Mononuclear cell (primary cell): ENCODE results near the gene ADAMTS4. TPM values are rescaled to one million over a fixed set of nuclear protein-coding genes. Genes with fewer than 3 reads are reported as not detected.

Experiments
- H3K27me3 ChIP-seq: 2 replicates; pipeline ENCODE4 v1.6.0; 2011; ENCODE audit warnings: low read length, control low read depth; ENCODE audit not compliant: insufficient read depth
- H3K4me1 ChIP-seq: 2 replicates; pipeline ENCODE4 v1.5.1; 2011; ENCODE audit warnings: mild to moderate bottlenecking, low read length, control low read depth; ENCODE audit not compliant: insufficient read depth
- H3K4me3 ChIP-seq: 2 replicates; pipeline ENCODE4 v1.5.1; 2011; ENCODE audit warnings: mild to moderate bottlenecking, low read length, moderate library complexity
- H3K9me3 ChIP-seq: 2 replicates; pipeline ENCODE4 v1.5.1; 2011; ENCODE audit warnings: low read depth, mild to moderate bottlenecking, control low read depth, low read length
- total RNA-seq: library from RNA; depleted of rRNA; stranded (reverse); fragments of >200 nt; gene quantifications from one replicate; pipeline ENCODE4 v1.2.3, GENCODE V29; 2012

The ADAMTS4 gene
- total RNA-seq, 1 donor = 0.21 TPM

- peaks cover 52% of the 10 kb centered on the region for H3K4me1 ChIP-seq
- no peaks in the 10 kb centered on the region for H3K27me3 ChIP-seq
- H3K9me3 ChIP-seq = no peaks in the 10 kb centered on the region
- no peak overlapping the region for H3K4me3 ChIP-seq
Measured at GRCh38 chr1:161193561-161194235, 5.2 kb downstream of the ADAMTS4 start.

- H3K4me1 ChIP-seq = peaks cover 61% of the 10 kb centered on the region
- H3K27me3 ChIP-seq = no peaks in the 10 kb centered on the region
- no peaks in the 10 kb centered on the region for H3K9me3 ChIP-seq
- no peak overlapping the region for H3K4me3 ChIP-seq
Measured at GRCh38 chr1:161192476-161193465, 6.1 kb downstream of the ADAMTS4 start.

- Histone ChIP-seq H3K4me1 (peaks cover 69% of the 10 kb centered on the region), H3K4me3 (no peak overlapping the region), H3K9me3 (no peaks in the 10 kb centered on the region), H3K27me3 (no peaks in the 10 kb centered on the region)
Measured at GRCh38 chr1:161191971-161192370, 6.9 kb downstream of the ADAMTS4 start.

GRCh38 chr1:161190962-161191521 is 7.8 kb downstream of the ADAMTS4 start:
- no peaks in the 10 kb centered on the region for H3K27me3 ChIP-seq

GRCh38 chr1:161189036-161189435 is 9.8 kb downstream of the ADAMTS4 start:
- H3K4me3 ChIP-seq = no peak overlapping the region
- H3K9me3 ChIP-seq = no peaks in the 10 kb centered on the region
- H3K4me1 ChIP-seq = peaks cover 77% of the 10 kb centered on the region
- H3K27me3 ChIP-seq = no peaks in the 10 kb centered on the region

More at GRCh38 chr1:161190962-161191521, 7.8 kb downstream of the ADAMTS4 start:
- H3K4me1 ChIP-seq = peaks cover 77% of the 10 kb centered on the region
- no peaks in the 10 kb centered on the region for H3K9me3 ChIP-seq
- no peak overlapping the region for H3K4me3 ChIP-seq

GRCh38 chr1:161188381-161188780 is 10.5 kb downstream of the ADAMTS4 start:
- Histone ChIP-seq H3K27me3 (no peaks in the 10 kb centered on the region), H3K9me3 (no peaks in the 10 kb centered on the region), H3K4me1 (peaks cover 77% of the 10 kb centered on the region), H3K4me3 (no peak overlapping the region)

- Histone ChIP-seq H3K4me3 (no peak overlapping the region), H3K27me3 (no peaks in the 10 kb centered on the region), H3K4me1 (peaks cover 77% of the 10 kb centered on the region), H3K9me3 (no peaks in the 10 kb centered on the region)
Measured at GRCh38 chr1:161187311-161187710, 11.5 kb downstream of the ADAMTS4 start.

GRCh38 chr1:161185732-161186311 is 13.0 kb downstream of the ADAMTS4 start:
- Histone ChIP-seq H3K27me3 (no peaks in the 10 kb centered on the region), H3K4me1 (peaks cover 87% of the 10 kb centered on the region), H3K9me3 (no peaks in the 10 kb centered on the region), H3K4me3 (no peak overlapping the region)

GRCh38 chr1:161185282-161185682 is 13.6 kb downstream of the ADAMTS4 start:
- Histone ChIP-seq H3K4me1 (peaks cover 92% of the 10 kb centered on the region), H3K27me3 (no peaks in the 10 kb centered on the region), H3K9me3 (no peaks in the 10 kb centered on the region), H3K4me3 (no peak overlapping the region)

GRCh38 chr1:161182214-161182613 is 16.6 kb downstream of the ADAMTS4 start:
- Histone ChIP-seq H3K4me3 (no peak overlapping the region), H3K9me3 (no peaks in the 10 kb centered on the region), H3K27me3 (no peaks in the 10 kb centered on the region), H3K4me1 (peaks cover 78% of the 10 kb centered on the region)

- no peak overlapping the region for H3K4me3 ChIP-seq
- H3K9me3 ChIP-seq = no peaks in the 10 kb centered on the region
Measured at GRCh38 chr1:161180639-161181038, 18.2 kb downstream of the ADAMTS4 start.

GRCh38 chr1:161179698-161180097 is 19.2 kb downstream of the ADAMTS4 start:
- peaks cover 67% of the 10 kb centered on the region for H3K4me1 ChIP-seq
- H3K27me3 ChIP-seq = no peaks in the 10 kb centered on the region
- no peaks in the 10 kb centered on the region for H3K9me3 ChIP-seq
- H3K4me3 ChIP-seq = no peak overlapping the region

More at GRCh38 chr1:161180639-161181038, 18.2 kb downstream of the ADAMTS4 start:
- Histone ChIP-seq H3K4me1 (peaks cover 76% of the 10 kb centered on the region), H3K27me3 (no peaks in the 10 kb centered on the region)

GRCh38 chr1:161177936-161178244 is 21.0 kb downstream of the ADAMTS4 start:
- Histone ChIP-seq H3K27me3 (no peaks in the 10 kb centered on the region), H3K4me1 (peaks cover 49% of the 10 kb centered on the region), H3K4me3 (no peak overlapping the region), H3K9me3 (no peaks in the 10 kb centered on the region)

GRCh38 chr1:161177112-161177935 is 21.5 kb downstream of the ADAMTS4 start, which contains the start of gene B4GALT3:
Gene B4GALT3, minus strand, starts transcription at chr1:161177507. Its CDS starts 1,447 bp downstream, at chr1:161176060.
- Histone ChIP-seq H3K4me1 (peaks cover 43% of the 10 kb centered on the region), H3K9me3 (no peaks in the 10 kb centered on the region), H3K27me3 (no peaks in the 10 kb centered on the region), H3K4me3 (peak within 1 kb of the TSS; percentile 81)
